NCI-H2029 (cell line): ENCODE results near the gene SLC1A3.

Source experiments
- DNase-seq: peaks from one replicate; lab custom pipeline; 2025; lab: John Stamatoyannopoulos, UW

SLC1A3 gene

DNA sequence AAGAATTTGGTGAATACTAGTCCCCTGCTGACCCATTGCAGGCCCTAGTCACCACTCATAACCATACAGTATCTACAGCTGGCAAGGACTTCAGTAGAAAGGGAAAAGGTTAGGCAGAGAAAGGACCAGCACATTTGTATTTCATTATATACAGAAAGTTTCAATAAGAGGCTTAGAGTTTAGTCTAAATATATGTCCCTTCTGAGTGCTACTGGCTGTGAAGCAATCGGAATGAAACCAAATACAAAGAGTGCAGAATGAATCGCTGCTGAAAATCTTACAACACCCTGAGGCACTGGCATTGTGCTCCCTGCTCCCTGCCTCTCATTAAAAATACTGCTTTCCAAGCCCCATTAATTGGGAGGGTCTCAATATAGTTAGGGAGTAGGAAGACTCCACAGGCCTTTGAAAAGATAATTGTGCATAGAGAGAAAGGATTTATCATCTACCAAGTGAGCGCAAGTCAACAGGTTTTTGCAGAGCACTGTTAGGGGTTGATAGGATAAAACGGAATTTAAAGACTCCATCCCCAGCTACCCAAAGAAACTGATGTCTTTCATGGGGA, 110.8 kb downstream of the SLC1A3 start:
- DNase-seq, result no peak

DNA sequence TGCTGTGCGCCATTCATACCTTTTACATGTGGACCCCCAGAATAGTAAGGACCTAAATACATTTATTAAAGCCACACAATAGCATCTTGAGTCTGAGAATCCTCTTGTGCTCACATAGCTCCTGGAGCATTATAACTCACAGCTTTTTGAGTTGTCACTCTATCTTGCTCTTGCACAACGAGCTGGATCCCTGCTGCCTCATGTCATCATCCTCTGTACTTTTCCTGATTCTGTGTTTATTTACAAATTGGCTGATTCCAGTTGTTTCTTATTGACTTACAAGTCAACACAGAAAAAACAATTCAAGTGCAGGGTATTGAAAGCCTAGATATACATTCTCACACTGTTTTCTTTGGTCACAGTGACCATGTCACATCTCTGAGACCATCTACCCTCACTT, 112.9 kb downstream of the SLC1A3 start:
- DNase-seq, result no peak

DNA sequence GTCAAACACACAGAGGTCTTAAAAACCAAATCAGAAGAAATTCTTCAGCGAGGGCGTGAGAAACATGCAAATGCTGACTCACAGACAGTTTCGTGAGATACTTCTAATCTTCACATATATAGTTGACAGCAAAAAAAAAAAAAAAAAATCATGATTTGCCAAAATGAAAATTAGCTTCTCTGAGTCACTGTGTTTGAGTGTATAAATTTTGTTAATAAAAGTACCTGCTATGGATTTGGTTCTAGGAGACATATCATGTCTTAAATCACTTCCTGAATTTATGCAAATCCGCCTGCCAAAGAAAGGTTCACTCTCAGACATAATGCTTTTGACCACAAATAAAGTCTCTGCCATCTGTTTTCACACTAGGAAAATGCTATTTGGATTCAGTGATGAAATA, 114.3 kb downstream of the SLC1A3 start:
- DNase-seq, result no peak

DNA sequence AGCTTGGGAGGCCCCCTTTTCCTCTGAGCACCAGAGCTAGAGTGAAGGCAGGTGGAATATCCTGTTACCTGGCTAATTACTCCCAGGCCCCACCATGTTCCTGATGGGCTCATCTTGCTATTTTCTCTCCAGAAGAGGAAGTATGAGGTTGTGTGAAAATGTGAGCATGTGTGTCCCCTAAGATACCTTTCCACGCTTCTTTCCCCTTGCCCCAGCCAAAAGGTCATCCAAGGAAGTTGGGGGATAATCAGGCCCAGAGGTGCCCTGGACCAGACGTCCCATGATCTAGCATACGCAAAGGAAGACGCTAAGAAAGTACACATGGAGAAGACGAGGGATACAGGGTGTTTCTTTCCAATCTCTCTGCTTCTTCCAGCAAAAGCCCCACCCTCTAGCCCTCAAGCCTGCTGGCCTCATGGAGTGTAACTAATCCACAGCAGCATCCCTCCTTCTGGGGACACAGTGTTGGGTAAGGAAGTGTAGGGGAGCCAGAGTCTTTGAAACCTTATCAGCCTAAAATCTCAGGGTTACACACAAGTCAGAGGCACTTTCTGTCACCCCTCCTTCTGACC, 115.3 kb downstream of the SLC1A3 start:
- no peak for DNase-seq

DNA sequence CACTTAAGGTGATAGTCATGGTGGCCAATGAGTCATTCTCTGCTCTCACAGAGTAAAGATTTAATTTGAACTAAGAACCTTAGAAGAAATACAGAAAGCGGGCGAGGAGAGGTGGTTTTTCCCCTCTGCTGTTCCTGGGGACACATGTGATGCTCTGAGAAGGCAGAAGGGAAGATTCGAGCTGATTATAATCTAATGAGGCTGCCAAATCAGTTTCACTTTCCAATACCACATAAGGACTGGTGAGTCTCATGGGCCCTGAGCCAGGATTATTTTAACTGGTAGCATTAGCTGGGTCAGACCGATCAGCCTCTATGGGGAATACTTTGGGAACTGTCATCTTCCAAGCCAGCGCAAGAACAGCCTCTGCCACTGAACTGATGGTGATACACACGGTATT, 116.5 kb downstream of the SLC1A3 start:
- DNase-seq, result no peak

DNA sequence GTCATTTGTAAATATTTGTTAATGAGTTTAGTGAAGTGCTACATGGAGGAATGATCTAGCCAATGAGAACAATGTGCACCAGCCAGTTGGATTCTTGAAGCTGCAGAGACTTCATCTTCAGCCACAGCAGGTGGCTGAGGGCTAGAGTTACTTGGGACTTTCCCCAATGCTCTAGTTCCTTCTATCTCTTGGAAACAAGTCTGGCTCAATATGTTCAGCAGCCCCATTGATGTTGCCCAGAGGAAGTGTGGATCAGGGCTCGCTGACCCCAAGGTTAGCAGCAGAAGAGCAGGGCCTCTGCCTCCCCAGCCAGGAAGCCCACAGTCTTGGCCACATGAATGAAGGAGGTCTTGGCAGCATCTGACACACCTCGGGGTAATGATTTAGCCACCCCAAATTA, 117.5 kb downstream of the SLC1A3 start:
- DNase-seq, result no peak

DNA sequence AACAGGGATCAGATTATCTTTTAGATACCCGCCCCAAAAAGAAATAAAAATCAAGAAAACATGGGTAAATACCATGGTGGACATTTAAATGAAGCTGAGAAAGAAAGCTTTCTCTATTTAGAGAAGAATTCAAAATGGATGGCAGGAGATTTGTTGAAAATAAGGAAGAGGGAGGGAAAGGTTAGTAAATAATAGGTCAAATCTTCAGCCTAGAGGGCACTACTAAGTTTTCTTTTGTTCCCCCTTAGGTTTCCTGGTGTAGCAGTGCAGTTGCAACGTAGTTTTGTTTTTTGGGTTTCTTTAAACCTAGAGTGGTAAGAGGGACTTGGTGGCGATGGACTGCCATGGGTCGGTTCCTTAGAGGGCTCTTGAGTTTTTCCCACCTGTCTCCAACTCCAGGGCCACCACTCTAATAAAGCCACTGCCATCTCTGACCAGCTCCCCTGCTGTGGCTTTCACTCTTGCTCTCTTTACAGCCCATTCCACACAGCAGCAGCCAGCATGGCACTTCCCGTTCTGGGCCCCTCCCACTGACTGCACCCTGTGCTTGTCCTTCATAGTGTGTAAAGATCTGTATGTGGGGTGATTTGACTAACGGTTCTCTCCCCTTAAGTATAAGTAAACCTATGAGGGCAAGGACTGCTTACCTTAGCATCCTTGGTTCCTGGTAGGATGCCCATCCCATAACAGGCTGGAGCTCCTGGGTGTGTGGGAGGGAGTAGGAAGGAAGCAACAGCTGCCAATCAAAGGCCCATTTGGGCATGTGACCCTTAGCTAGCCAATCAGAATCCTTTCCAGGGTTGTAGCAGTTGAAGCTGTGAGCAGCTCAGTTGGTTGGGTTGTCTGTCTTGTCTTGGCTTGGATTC, 118.3 kb downstream of the SLC1A3 start:
- no peak for DNase-seq

DNA sequence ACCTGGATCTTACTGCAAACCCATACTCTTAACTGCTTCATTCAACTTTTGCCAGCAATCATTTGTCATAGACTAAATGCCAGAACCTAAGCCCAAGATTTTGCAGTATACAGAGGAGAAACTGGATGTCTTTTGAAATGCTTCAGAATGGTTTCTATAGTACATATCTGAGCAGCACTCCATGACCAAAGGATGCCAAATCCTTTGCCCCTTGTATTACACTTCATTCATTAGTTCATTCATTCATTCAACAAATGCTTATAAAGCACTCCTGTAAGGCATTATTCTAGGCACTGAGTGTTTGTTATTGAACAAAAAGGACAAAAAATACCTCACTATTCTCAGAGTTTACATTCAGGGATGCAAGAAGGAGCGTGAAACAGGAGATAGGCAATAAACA, 119.9 kb downstream of the SLC1A3 start:
- no peak for DNase-seq

DNA sequence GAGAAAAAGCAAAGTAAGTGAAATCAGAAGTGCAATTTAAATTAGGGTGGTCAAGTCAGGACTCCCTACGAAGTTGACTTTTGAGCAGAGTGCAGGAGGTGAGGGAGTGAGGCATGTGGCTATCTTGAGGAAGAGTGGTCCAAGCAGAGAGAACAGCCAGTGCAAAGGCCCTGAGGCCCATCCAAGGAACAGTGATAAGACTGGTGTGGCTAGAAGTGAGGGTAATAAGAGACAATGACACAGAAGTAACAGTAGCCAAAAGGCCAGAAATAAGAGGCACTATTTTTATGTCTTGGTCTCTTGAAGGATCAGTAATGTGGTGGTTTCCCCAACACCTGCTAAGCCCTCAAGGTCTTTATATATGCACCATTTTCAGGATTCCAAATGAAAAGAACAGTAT, 120.4 kb downstream of the SLC1A3 start:
- no peak for DNase-seq

DNA sequence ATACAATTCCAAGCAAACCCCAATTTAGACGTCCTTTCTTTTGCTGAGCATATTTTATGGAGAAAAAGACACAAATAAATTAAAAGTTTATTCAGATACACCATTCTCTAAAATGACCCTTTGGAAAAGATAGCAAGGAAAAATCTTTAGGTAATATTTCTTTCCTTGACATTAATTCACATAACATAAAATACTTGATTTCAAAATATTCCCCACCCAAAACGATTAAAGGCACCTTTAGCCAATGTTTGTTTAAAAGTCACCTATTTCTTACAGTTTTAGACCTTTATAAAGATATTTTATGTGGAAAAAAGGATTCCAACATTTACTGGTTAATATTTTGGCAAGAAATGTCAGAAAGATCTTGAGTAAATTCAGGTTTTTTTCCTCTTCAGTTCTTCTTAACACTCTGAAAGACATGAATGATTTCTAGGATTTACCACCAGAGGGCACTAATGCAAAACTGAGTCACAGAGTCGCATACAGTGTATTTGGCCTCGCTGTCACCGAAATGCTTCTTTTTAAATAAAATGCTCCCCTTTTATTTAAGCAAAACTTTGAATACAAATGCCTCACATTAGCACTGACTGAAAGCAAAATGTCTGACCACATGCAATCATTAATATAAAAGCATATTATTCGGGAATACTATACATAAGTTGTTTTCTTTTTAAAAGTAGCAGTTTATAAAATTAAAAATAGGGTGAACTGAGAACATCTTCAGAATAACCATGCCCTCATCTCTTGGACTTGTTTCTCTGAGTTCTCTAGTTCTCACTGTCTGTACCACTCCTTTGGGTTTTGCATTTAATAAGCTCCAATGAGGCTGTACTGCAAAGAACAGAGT, 122.5 kb downstream of the SLC1A3 start:
- peak; percentile 11 for DNase-seq

DNA sequence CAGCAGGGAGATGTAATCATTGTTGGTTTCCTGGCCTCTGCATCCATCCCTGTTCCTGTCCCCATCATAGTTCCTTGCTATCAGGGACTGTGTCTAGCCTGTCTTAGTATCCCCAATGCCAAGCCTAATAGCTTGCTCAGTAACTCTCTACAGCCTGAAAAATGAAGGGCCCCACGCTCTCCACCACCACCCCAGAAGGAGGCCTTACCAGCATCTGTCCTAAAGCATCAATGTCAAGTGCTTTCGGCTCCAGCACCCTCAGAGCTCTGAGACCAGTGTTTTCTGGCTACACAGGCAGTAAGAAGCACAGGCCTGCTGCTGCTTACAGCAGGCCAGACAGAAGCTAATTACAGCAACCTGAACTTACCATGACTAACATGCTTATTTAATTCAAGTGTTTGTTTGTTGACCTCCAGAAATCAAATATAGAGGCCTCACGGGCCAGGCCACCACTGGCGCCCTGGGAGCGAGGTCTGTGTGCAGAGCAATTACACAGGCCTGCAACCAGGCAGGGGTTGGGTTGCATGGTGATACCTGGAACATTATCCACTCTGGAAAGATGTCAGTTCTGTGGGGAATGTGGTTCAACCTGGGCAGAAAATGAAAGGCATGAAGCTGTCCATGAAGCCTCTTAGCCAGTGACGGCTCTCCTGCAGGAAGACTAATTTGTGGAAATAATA, 124.3 kb downstream of the SLC1A3 start:
- peak; percentile 24 for DNase-seq

DNA sequence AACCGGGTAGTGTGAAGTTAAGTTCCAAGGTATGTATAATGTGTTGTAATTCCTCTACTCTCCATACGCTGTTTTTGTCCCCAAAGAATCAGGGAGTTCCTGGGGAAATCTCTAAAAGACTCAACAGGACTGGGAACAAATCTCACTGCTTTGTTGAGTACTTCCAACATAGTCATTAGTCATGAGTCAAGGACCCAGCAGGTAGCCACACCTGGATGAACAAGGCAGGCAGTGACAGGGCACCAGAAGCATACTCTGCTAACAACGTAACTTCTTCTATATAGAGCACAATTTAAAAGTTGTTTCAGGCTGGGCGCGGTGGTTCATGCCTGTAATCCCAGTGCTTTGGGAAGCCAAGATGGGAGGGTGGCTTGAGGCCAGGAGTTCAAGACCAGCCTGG, 126.8 kb downstream of the SLC1A3 start:
- DNase-seq, result no peak

DNA sequence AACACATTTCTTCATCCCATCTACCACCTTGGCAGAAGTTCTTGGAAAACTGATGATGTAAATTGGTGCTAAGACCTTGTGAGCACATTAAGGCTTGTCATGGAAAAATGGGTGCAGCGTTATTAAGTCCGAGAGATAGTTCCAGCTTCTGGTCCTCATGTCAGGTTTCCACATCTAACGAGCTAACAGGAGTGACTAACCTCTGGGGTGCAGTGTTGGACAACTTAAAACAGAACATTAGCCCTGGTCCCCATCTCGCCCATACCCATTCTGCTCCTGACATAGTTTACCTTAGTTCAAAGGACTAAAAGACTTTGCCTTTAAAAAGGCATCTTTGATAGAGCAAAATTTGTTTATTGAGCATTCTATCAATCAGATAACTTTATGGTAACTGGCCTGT, 128.0 kb downstream of the SLC1A3 start:
- DNase-seq, result no peak

DNA sequence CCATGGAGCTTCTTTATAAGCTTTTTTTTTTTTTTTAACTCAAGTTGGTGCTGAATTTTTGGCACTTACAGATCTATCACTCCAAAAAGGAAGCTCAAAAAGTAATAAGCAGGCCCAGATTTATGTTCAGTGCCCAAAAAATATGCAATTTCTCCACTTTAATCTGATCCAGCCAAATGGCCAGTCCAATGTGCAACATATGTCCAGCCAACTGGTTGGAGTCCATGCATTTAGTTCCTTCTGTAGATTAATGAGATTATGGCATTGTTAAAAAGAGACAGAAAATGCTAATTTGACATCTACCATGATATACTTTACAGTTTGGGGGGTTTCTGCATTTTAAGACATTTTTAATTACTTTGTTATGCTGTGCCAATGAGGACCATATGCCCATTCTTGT, 129.5 kb downstream of the SLC1A3 start:
- no peak for DNase-seq
